Measurements from ENCODE around the gene MYOM3. TPM values are rescaled to one million over a fixed set of nuclear protein-coding genes. Genes with fewer than 3 reads are reported as not detected.
A peak's percentile ranks its signal among the peaks of the same experiment; 100 is the strongest.

MYOM3 gene
- total RNA-seq, 1 donor from 2014 or later, result not detected

DNA sequence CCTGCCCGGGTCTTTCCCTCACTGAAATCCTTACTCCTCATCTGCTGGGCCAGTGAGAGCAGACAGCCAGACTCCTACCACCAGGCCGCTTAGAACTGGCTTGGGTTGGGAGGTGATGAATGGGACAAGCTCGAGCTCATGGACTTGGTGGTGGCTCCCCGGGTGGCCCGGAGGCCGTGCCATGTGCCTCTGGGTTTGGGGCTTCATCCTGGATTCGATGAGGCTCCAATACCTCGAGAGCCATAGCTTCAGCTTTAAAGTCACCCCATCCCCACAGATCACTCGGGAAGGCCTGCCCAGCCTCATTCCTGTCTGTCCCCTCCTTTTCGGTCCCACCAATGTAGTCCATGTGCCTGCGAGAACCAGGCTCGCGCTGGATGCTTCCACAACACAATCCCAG, 51.5 kb downstream of the MYOM3 start:
- H3K27ac Mint-ChIP-seq (ENCODE audit: unreplicated experiment), result peak overlapping the region; percentile 75
- DNase-seq (ENCODE audit: low read depth, low spot score), result no peak
- no peaks in the 10 kb centered on the region for H3K4me1 Mint-ChIP-seq
- H3K36me3 Mint-ChIP-seq (ENCODE audit: low read depth), result no peaks in the 10 kb centered on the region
- TF ChIP-seq, protein P1, sequence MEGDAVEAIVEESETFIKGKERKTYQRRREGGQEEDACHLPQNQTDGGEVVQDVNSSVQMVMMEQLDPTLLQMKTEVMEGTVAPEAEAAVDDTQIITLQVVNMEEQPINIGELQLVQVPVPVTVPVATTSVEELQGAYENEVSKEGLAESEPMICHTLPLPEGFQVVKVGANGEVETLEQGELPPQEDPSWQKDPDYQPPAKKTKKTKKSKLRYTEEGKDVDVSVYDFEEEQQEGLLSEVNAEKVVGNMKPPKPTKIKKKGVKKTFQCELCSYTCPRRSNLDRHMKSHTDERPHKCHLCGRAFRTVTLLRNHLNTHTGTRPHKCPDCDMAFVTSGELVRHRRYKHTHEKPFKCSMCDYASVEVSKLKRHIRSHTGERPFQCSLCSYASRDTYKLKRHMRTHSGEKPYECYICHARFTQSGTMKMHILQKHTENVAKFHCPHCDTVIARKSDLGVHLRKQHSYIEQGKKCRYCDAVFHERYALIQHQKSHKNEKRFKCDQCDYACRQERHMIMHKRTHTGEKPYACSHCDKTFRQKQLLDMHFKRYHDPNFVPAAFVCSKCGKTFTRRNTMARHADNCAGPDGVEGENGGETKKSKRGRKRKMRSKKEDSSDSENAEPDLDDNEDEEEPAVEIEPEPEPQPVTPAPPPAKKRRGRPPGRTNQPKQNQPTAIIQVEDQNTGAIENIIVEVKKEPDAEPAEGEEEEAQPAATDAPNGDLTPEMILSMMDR (conservative IDR thresholded peaks at IDR 0.05), result no peak
- H3K27me3 Mint-ChIP-seq (ENCODE audit: low read depth), result no peaks in the 10 kb centered on the region
- no peaks in the 10 kb centered on the region for H3K9me3 Mint-ChIP-seq
- no peak overlapping the region for H3K4me3 Mint-ChIP-seq

DNA sequence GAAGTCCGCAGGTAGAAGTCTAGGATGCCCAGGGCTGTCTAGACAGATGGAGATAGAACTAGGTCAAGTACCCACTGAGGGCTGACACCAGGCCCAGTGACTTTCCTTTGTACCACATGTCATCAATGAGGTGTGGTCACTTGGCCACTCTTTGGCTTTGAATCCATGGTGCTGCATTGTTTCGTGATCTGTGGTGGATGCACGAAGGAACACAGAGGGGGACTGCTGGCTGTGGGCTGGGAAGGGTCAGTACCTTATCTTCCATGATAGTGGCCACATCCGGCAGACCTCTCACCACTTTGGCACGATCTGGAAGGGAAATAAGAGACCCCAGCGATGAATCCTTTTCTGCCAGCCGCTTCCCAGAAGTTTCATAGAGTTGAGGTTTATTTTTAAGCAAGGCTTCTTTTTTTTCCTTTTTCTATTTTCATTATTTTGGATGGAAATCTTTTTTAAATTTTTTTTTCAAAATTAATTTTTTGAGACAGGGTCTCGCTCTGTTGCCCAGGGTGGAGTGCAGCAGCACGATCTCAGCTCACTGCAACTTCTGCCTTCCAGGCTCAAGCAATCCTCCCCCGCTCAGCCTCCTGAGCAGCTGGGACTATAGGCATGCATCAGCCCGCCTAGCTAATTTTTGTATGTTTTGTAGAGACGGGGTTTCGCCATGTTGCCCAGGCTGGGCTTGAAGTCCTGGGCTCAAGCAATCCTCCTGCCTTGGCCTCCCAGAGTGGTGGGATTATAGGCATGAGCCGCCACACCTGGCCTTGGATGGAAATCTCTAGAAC, 53.1 kb downstream of the MYOM3 start:
- no peak overlapping the region for H3K4me3 Mint-ChIP-seq
- no peaks in the 10 kb centered on the region for H3K27me3 Mint-ChIP-seq (ENCODE audit: low read depth)
- no peaks in the 10 kb centered on the region for H3K36me3 Mint-ChIP-seq (ENCODE audit: low read depth)
- TF ChIP-seq, protein P1 (conservative IDR thresholded peaks at IDR 0.05), result no peak
- no peak for DNase-seq (ENCODE audit: low read depth, low spot score)
- no peaks in the 10 kb centered on the region for H3K4me1 Mint-ChIP-seq
- H3K27ac Mint-ChIP-seq (ENCODE audit: unreplicated experiment), result no peak overlapping the region
- H3K9me3 Mint-ChIP-seq, result no peaks in the 10 kb centered on the region

- Mint-ChIP-seq H3K27me3 (ENCODE audit: low read depth) (no peaks in the 10 kb centered on the region), H3K9me3 (no peaks in the 10 kb centered on the region), H3K27ac (ENCODE audit: unreplicated experiment) (no peak overlapping the region), H3K36me3 (ENCODE audit: low read depth) (no peaks in the 10 kb centered on the region), H3K4me1 (no peaks in the 10 kb centered on the region), H3K4me3 (no peak overlapping the region)
- DNase-seq (ENCODE audit: low read depth, low spot score), result no peak
- TF ChIP-seq, protein P1 (conservative IDR thresholded peaks at IDR 0.05), result no peak
Measured at GRCh38 chr1:24057171-24057570, 54.8 kb downstream of the MYOM3 start.

DNA sequence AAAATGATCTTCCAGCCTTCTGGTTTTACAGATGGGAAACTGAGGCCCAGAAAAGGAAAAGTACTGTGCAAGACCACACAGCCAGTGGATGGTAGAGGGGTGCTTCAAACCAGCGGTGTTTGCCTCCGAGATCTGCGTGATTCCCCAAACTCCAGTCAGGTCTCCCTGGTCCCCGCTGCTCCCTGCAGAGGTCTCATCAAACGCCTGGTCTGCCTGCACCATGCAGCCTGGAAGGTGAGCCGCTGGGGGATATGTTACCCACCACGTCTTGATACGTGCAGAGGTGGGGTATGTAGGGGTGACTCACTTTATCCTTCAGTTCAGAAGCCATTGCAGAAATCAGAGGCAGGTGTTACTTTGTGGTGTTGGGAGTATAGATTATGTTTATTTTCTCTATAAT, 56.3 kb downstream of the MYOM3 start:
- TF ChIP-seq, protein P1 (conservative IDR thresholded peaks at IDR 0.05), result no peak
- Mint-ChIP-seq H3K9me3 (no peaks in the 10 kb centered on the region), H3K27me3 (ENCODE audit: low read depth) (no peaks in the 10 kb centered on the region), H3K36me3 (ENCODE audit: low read depth) (no peaks in the 10 kb centered on the region), H3K27ac (ENCODE audit: unreplicated experiment) (no peak overlapping the region), H3K4me1 (no peaks in the 10 kb centered on the region), H3K4me3 (no peak overlapping the region)
- DNase-seq (ENCODE audit: low read depth, low spot score), result no peak

DNA sequence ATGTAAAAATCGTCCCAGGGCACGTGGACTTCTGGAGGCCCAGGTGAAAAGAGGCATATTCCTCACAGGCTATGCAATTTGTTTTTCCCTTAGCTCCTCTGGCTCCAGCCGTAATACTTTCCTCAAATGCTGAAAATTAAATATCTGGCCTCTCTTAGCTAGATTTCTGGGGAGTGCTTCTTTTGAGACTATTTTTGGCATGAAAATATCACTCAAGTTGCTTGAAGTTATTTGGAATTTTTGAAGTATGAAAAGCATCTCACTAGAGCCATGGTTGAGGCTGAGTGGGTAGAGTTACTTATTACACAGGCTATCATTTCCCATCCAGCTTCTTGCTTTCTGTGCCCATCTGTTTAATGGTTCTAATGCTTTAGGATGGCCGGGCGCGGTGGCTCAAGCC, 59.7 kb downstream of the MYOM3 start:
- no peaks in the 10 kb centered on the region for H3K4me1 Mint-ChIP-seq
- TF ChIP-seq, protein P1 (conservative IDR thresholded peaks at IDR 0.05), result no peak
- H3K36me3 Mint-ChIP-seq (ENCODE audit: low read depth), result no peaks in the 10 kb centered on the region
- no peak overlapping the region for H3K4me3 Mint-ChIP-seq
- H3K9me3 Mint-ChIP-seq, result no peaks in the 10 kb centered on the region
- H3K27ac Mint-ChIP-seq (ENCODE audit: unreplicated experiment), result no peak overlapping the region
- H3K27me3 Mint-ChIP-seq (ENCODE audit: low read depth), result no peaks in the 10 kb centered on the region
- no peak for DNase-seq (ENCODE audit: low read depth, low spot score)

Measured in neural crest cell (in vitro differentiated cells).